Hepatocyte (in vitro differentiated cells): ENCODE measurements around the gene RPS23.
"Not testable (repeated sequence)": the region's sequence is repeated elsewhere in the genome, so short reads cannot be mapped to it uniquely, and the experiment has no call there.

Experiments used
- CTCF ChIP-seq: fragments of 200-600 bp; sonication (generic); IDR thresholded peaks from 2 replicates; pipeline ENCODE4 v1.5.1; 2016; ENCODE audit warnings: antibody characterized with exemption, mild to moderate bottlenecking; ENCODE audit not compliant: poor library complexity
- EZH2 ChIP-seq: fragments of 200-600 bp; sonication (generic); IDR thresholded peaks from 2 replicates; pipeline ENCODE4 v1.6.1; 2016; ENCODE audit warnings: antibody characterized with exemption, mild to moderate bottlenecking, borderline replicate concordance

- TF ChIP-seq EZH2, CTCF: not testable (repeated sequence)
These were observed 4.7 kb downstream of the RPS23 start for GRCh38 chr5:82273426-82273825.
